ENCODE results near the gene NEURL1. TPM values are rescaled to one million over a fixed set of nuclear protein-coding genes. Genes with fewer than 3 reads are reported as not detected.
A peak's percentile ranks its signal among the peaks of the same experiment; 100 is the strongest.

Gene NEURL1
- total RNA-seq, 1 donor from 2014 or later, result 0.54 TPM

DNA sequence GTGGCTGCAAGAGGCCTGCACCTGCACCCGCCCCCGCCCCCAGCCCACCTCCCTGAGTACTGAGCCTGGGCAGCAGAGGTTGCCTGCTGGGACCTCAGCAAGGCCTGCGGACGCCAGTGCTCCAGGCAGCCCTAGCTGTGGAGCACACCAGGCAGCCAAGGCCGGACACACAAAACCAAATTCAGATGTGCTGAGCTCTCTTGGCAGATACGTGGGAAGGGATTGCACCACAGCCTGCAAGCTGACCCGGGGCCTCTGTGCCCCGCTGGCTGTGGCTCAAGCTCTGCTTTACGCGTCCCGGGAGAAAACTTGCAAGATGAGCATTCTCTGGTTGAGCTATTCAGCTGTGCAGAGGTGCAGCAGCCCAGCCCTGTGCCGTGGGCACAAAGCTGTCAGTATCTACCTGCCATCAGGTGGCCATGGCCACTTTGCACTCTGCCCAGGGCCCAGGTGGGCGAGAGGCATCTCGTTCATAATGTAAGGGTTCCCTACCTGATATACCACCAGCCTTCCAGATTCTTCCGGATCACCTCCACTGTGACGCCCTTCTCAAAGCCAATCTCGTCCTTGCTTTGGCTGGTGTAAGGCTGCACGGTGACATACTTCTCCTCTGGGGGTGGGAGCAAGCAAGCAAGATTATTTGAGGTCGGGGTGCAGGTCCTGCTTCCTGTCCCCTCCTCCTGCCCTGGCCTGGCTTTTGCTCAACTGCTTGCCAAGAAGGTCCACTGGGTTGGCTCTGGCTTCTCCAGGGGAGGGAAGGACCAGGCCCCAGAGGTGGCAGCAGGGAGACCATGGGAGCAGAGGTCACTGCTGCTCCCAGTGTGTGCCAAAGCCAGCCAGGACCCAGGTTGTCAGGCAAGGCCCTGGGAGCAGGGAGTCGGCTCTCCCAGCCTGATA is 123.4 kb downstream of the NEURL1 start:
- Mint-ChIP-seq H3K4me3 (no peak overlapping the region), H3K36me3 (peaks cover 7% of the 10 kb centered on the region), H3K27me3 (ENCODE audit: low read depth) (no peaks in the 10 kb centered on the region), H3K9me3 (no peaks in the 10 kb centered on the region), H3K4me1 (peaks cover 15% of the 10 kb centered on the region), H3K27ac (peak overlapping the region; percentile 82)
- TF ChIP-seq, protein P1, sequence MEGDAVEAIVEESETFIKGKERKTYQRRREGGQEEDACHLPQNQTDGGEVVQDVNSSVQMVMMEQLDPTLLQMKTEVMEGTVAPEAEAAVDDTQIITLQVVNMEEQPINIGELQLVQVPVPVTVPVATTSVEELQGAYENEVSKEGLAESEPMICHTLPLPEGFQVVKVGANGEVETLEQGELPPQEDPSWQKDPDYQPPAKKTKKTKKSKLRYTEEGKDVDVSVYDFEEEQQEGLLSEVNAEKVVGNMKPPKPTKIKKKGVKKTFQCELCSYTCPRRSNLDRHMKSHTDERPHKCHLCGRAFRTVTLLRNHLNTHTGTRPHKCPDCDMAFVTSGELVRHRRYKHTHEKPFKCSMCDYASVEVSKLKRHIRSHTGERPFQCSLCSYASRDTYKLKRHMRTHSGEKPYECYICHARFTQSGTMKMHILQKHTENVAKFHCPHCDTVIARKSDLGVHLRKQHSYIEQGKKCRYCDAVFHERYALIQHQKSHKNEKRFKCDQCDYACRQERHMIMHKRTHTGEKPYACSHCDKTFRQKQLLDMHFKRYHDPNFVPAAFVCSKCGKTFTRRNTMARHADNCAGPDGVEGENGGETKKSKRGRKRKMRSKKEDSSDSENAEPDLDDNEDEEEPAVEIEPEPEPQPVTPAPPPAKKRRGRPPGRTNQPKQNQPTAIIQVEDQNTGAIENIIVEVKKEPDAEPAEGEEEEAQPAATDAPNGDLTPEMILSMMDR (IDR thresholded peaks at IDR 0.05; ENCODE audit: unreplicated experiment), result no peak
- DNase-seq (ENCODE audit: low spot score in 2 of 2, unreplicated experiment in 2 of 2), result no peak

DNA sequence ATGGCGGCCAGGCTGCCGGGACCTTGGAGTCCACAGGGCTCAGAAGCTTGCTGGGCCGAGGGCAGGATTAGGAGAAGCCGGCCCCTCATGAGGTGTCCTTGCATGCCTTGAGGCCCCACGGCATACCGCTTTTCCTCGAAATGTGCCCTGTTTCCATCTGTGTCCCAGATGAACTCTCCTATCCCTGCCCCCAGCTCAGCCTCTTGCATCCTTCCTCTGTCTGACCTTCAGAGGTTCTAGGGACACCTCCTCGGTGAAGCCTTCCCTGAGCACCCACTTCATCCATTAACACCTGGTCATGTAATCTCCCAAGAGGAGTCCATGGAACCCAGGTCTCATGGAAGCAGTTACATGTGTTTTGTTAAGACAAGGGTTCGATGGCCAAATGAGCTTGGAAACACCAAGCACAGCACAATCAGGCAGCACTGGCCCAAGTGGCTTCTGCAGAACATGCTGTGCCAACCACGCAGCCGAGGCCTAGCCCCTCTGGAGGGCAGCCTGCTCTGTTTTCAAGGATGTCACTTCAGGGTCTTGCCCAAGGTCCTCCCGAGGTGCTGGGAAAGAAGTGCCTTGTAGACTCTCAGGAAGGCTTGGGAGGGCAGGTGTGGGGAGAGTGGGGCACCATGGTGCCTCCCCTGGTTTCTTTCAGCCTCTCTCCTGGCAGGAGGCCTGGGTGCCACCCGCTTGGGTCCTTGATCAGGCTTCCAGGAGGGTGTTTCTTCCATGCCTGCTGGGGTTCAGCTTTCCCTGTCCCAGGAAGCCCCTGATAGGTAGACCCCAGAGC is 124.3 kb downstream of the NEURL1 start:
- Mint-ChIP-seq H3K27ac (no peak overlapping the region), H3K36me3 (peaks cover 8% of the 10 kb centered on the region)

DNA sequence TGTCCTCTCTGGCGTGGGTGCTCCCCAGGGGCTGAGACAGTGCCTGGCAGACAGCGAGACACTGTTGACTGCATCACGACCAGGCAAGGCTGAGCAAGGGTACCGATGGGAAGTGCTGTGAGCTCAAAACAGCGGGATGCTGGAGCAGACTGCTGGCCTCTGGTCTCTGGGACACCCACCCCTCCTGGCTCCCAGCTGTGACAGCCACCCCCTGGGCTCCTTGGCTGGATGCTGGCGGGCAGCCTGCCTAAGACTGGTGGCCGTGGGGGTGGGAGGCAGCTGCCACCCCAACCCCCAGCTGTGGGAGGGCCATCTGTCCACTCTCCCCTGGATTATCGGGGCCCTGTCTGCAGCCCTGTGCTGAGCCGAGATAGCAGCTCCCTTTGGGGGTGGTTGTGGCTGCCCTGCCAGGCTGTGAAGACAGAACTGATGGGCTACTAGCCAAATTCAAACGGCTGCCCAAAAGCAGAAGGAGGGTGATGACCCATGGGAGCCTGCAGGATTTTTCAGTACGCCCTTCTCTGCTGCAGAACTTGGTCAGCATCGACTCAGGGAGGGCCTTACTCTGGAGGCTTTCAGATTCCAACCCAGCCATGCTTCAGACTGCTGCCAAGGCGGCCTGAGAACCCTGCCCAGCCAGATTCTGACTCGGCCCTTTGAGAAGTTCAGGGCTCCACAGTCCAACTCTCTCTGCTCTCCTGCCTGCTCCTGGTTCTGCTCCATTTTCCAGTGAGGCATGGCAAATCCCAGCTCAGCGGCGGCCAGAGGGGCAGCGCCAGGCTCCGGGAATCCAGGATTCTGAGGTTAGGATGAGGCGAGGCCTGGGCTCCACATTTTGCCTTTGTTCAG is 125.3 kb downstream of the NEURL1 start:
- Mint-ChIP-seq H3K36me3 (peaks cover 4% of the 10 kb centered on the region), H3K4me1 (peaks cover 15% of the 10 kb centered on the region), H3K27me3 (ENCODE audit: low read depth) (no peaks in the 10 kb centered on the region), H3K4me3 (no peak overlapping the region), H3K27ac (peak overlapping the region; percentile 25), H3K9me3 (no peaks in the 10 kb centered on the region)
- TF ChIP-seq, protein P1 (IDR thresholded peaks at IDR 0.05; ENCODE audit: unreplicated experiment), result no peak
- no peak for DNase-seq (ENCODE audit: low spot score in 2 of 2, unreplicated experiment in 2 of 2)

More for the DNA sequence above, 124.3 kb downstream of the NEURL1 start:
- Mint-ChIP-seq H3K4me3 (no peak overlapping the region), H3K9me3 (no peaks in the 10 kb centered on the region), H3K4me1 (peaks cover 15% of the 10 kb centered on the region), H3K27me3 (ENCODE audit: low read depth) (no peaks in the 10 kb centered on the region)
- DNase-seq (ENCODE audit: low spot score in 2 of 2, unreplicated experiment in 2 of 2), result no peak
- TF ChIP-seq, protein P1 (IDR thresholded peaks at IDR 0.05; ENCODE audit: unreplicated experiment), result no peak

- peak overlapping the region; percentile 25 for H3K27ac Mint-ChIP-seq
- TF ChIP-seq, protein P1 (IDR thresholded peaks at IDR 0.05; ENCODE audit: unreplicated experiment), result no peak
Measured at GRCh38 chr10:103619424-103620351, 126.2 kb downstream of the NEURL1 start.

More at GRCh38 chr10:103619424-103620351, 126.2 kb downstream of the NEURL1 start:
- H3K27me3 Mint-ChIP-seq (ENCODE audit: low read depth), result no peaks in the 10 kb centered on the region
- peaks cover 4% of the 10 kb centered on the region for H3K36me3 Mint-ChIP-seq
- H3K4me1 Mint-ChIP-seq, result peaks cover 11% of the 10 kb centered on the region
- H3K9me3 Mint-ChIP-seq, result no peaks in the 10 kb centered on the region
- no peak for DNase-seq (ENCODE audit: low spot score in 2 of 2, unreplicated experiment in 2 of 2)
- no peak overlapping the region for H3K4me3 Mint-ChIP-seq

Data from mesothelial cell of epicardium (in vitro differentiated cells).